ENCODE data around the gene WDR90. TPM values are rescaled to one million over a fixed set of nuclear protein-coding genes. Genes with fewer than 3 reads are reported as not detected.
A peak's percentile ranks its signal among the peaks of the same experiment; 100 is the strongest.

Gene WDR90
- total and polyA plus RNA-seq, 2 of the 13 experiments (the other 11 are each of a cell fraction or from before 2014, with no cell fraction given): 14.9 to 28.9 TPM

DNA sequence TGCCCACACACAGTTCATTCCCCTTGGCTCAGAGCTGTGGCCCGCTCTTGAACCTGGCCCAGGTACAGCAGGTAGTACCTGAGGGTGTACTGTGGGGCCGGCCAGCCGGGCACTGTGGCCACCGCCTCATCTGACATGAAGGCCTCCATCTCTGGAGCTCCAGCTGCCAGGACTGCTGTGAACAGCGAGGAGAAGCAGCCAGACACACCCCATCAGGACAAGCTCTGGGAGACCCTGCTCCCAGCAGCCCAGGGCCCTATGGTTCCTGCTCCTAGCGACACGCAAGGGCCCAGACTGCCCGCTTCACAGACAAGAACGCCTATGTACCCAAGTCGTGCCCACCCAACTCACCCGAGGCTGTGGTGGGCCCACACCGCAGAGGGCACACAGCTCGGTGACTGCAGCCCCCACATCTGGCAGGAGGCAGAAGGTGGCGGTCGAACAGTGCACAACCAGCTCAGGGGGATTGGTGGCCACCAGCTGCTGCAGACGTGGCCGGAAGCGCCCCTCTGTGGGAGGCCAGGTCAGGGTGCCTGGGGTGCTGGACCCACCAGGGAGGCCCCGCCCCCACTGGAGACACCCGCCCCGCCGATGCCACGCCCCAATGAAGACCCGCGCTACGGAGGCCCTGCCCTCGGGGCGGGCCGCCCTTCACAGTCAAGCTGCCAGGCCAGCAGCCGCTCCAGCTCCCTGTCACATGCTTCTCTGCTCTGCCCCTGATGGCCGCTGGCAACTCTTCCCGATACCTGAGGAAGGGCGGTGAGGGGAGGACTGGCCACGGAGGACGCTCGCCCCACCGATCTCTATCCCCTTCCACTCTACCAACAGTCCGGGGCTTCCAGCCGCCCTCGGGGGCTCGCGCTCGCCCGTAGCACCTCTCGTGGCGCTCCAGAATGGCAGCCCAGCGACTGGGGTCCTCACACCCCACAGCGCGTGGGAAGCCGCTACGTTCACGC lies 30.0 kb downstream of the WDR90 start (continued):
- TF ChIP-seq, protein P1, sequence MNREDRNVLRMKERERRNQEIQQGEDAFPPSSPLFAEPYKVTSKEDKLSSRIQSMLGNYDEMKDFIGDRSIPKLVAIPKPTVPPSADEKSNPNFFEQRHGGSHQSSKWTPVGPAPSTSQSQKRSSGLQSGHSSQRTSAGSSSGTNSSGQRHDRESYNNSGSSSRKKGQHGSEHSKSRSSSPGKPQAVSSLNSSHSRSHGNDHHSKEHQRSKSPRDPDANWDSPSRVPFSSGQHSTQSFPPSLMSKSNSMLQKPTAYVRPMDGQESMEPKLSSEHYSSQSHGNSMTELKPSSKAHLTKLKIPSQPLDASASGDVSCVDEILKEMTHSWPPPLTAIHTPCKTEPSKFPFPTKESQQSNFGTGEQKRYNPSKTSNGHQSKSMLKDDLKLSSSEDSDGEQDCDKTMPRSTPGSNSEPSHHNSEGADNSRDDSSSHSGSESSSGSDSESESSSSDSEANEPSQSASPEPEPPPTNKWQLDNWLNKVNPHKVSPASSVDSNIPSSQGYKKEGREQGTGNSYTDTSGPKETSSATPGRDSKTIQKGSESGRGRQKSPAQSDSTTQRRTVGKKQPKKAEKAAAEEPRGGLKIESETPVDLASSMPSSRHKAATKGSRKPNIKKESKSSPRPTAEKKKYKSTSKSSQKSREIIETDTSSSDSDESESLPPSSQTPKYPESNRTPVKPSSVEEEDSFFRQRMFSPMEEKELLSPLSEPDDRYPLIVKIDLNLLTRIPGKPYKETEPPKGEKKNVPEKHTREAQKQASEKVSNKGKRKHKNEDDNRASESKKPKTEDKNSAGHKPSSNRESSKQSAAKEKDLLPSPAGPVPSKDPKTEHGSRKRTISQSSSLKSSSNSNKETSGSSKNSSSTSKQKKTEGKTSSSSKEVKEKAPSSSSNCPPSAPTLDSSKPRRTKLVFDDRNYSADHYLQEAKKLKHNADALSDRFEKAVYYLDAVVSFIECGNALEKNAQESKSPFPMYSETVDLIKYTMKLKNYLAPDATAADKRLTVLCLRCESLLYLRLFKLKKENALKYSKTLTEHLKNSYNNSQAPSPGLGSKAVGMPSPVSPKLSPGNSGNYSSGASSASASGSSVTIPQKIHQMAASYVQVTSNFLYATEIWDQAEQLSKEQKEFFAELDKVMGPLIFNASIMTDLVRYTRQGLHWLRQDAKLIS (CRISPR knock-in tag; IDR thresholded peaks at IDR 0.05): no peak
- TF ChIP-seq, protein P2, sequence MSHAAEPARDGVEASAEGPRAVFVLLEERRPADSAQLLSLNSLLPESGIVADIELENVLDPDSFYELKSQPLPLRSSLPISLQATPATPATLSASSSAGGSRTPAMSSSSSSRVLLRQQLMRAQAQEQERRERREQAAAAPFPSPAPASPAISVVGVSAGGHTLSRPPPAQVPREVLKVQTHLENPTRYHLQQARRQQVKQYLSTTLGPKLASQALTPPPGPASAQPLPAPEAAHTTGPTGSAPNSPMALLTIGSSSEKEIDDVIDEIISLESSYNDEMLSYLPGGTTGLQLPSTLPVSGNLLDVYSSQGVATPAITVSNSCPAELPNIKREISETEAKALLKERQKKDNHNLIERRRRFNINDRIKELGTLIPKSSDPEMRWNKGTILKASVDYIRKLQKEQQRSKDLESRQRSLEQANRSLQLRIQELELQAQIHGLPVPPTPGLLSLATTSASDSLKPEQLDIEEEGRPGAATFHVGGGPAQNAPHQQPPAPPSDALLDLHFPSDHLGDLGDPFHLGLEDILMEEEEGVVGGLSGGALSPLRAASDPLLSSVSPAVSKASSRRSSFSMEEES (CRISPR knock-in tag; IDR thresholded peaks at IDR 0.05): peak; percentile 81
- TF ChIP-seq JUNB (CRISPR knock-in tag; IDR thresholded peaks at IDR 0.05; ENCODE audit: borderline replicate concordance): no peak
- TF ChIP-seq, protein P3, sequence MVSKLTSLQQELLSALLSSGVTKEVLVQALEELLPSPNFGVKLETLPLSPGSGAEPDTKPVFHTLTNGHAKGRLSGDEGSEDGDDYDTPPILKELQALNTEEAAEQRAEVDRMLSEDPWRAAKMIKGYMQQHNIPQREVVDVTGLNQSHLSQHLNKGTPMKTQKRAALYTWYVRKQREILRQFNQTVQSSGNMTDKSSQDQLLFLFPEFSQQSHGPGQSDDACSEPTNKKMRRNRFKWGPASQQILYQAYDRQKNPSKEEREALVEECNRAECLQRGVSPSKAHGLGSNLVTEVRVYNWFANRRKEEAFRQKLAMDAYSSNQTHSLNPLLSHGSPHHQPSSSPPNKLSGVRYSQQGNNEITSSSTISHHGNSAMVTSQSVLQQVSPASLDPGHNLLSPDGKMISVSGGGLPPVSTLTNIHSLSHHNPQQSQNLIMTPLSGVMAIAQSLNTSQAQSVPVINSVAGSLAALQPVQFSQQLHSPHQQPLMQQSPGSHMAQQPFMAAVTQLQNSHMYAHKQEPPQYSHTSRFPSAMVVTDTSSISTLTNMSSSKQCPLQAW (CRISPR knock-in tag; IDR thresholded peaks at IDR 0.05): peak; percentile 44; the same call in 1 of the 2 replicates
- no peak for TF ChIP-seq PCBP1 (IDR thresholded peaks at IDR 0.05; ENCODE audit: borderline replicate concordance, low read depth, low read length)
- TF ChIP-seq THYN1 (CRISPR knock-in tag; IDR thresholded peaks at IDR 0.05; ENCODE audit: borderline replicate concordance, low read depth): no peak
- TF ChIP-seq, protein P4, sequence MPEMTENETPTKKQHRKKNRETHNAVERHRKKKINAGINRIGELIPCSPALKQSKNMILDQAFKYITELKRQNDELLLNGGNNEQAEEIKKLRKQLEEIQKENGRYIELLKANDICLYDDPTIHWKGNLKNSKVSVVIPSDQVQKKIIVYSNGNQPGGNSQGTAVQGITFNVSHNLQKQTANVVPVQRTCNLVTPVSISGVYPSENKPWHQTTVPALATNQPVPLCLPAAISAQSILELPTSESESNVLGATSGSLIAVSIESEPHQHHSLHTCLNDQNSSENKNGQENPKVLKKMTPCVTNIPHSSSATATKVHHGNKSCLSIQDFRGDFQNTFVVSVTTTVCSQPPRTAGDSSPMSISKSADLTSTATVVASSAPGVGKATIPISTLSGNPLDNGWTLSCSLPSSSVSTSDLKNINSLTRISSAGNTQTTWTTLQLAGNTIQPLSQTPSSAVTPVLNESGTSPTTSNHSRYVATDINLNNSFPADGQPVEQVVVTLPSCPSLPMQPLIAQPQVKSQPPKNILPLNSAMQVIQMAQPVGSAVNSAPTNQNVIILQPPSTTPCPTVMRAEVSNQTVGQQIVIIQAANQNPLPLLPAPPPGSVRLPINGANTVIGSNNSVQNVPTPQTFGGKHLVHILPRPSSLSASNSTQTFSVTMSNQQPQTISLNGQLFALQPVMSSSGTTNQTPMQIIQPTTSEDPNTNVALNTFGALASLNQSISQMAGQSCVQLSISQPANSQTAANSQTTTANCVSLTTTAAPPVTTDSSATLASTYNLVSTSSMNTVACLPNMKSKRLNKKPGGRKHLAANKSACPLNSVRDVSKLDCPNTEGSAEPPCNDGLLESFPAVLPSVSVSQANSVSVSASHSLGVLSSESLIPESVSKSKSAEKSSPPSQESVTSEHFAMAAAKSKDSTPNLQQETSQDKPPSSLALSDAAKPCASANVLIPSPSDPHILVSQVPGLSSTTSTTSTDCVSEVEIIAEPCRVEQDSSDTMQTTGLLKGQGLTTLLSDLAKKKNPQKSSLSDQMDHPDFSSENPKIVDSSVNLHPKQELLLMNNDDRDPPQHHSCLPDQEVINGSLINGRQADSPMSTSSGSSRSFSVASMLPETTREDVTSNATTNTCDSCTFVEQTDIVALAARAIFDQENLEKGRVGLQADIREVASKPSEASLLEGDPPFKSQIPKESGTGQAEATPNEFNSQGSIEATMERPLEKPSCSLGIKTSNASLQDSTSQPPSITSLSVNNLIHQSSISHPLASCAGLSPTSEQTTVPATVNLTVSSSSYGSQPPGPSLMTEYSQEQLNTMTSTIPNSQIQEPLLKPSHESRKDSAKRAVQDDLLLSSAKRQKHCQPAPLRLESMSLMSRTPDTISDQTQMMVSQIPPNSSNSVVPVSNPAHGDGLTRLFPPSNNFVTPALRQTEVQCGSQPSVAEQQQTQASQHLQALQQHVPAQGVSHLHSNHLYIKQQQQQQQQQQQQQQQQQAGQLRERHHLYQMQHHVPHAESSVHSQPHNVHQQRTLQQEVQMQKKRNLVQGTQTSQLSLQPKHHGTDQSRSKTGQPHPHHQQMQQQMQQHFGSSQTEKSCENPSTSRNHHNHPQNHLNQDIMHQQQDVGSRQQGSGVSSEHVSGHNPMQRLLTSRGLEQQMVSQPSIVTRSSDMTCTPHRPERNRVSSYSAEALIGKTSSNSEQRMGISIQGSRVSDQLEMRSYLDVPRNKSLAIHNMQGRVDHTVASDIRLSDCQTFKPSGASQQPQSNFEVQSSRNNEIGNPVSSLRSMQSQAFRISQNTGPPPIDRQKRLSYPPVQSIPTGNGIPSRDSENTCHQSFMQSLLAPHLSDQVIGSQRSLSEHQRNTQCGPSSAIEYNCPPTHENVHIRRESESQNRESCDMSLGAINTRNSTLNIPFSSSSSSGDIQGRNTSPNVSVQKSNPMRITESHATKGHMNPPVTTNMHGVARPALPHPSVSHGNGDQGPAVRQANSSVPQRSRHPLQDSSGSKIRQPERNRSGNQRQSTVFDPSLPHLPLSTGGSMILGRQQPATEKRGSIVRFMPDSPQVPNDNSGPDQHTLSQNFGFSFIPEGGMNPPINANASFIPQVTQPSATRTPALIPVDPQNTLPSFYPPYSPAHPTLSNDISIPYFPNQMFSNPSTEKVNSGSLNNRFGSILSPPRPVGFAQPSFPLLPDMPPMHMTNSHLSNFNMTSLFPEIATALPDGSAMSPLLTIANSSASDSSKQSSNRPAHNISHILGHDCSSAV (CRISPR knock-in tag; IDR thresholded peaks at IDR 0.05; ENCODE audit: borderline replicate concordance): no peak
